Keratinocyte (primary cell): ENCODE results near the gene WIPF3. TPM values are rescaled to one million over a fixed set of nuclear protein-coding genes. Genes with fewer than 3 reads are reported as not detected.

Source experiments
- DNase-seq: peaks from one replicate; pipeline ENCODE4 v3.0.0-alpha.2; 2011; ENCODE audit warnings: low read depth, missing footprints, low spot score
- FAIRE-seq: peaks from 2 replicates; lab custom pipeline; 2011; peaks lifted over from hg19 to GRCh38; lab: Jason Lieb, UNC
- H2AFZ ChIP-seq: 2 replicates; pipeline ENCODE4 v1.6.0; 2012; ENCODE audit warnings: low read length, control low read depth, inconsistent platforms; ENCODE audit not compliant: control insufficient read depth
- H3K27ac ChIP-seq: 2 replicates; pipeline ENCODE4 v1.5.1; 2011; ENCODE audit warnings: low read length; ENCODE audit not compliant: control insufficient read depth, insufficient read depth
- H3K27me3 ChIP-seq: 3 replicates; pipeline ENCODE4 v1.6.0; 2011; ENCODE audit warnings: low read length; ENCODE audit not compliant: control insufficient read depth, insufficient read depth; ENCODE audit errors: extremely low read depth
- H3K36me3 ChIP-seq, 2 experiments: 2 replicates in 1 of 2; 3 replicates in 1 of 2; pipeline ENCODE4 v1.5.1; 2011; ENCODE audit warnings: low read length in 2 of 2, mild to moderate bottlenecking in 1 of 2; ENCODE audit not compliant: control insufficient read depth in 2 of 2, insufficient read depth in 2 of 2; ENCODE audit errors: extremely low read depth in 1 of 2
- H3K4me1 ChIP-seq: 3 replicates; pipeline ENCODE4 v1.5.1; 2011; ENCODE audit warnings: low read length; ENCODE audit not compliant: control insufficient read depth, insufficient read depth; ENCODE audit errors: extremely low read depth
- H3K4me2 ChIP-seq: 3 replicates; pipeline ENCODE4 v1.6.0; 2011; ENCODE audit warnings: low read depth, low read length; ENCODE audit not compliant: control insufficient read depth, insufficient read depth; ENCODE audit errors: extremely low read depth
- H3K4me3 ChIP-seq, 3 experiments: fragments of 200-600 bp in 1 of 3; sonication (generic) in 1 of 3; 2 replicates in 2 of 3; 3 replicates in 1 of 3; pipeline ENCODE4 v1.5.1; 2011 to 2016; ENCODE audit warnings: low read length in 3 of 3, mild to moderate bottlenecking in 3 of 3, control low read depth in 2 of 3, inconsistent platforms in 1 of 3, low read depth in 1 of 3, mixed read lengths in 1 of 3, mixed run types in 1 of 3, moderate library complexity in 1 of 3; ENCODE audit not compliant: control insufficient read depth in 2 of 3, insufficient read depth in 2 of 3; ENCODE audit errors: extremely low read depth in 1 of 3
- H3K79me2 ChIP-seq: 2 replicates; pipeline ENCODE4 v1.6.0; 2012; ENCODE audit warnings: low read length; ENCODE audit not compliant: control insufficient read depth, insufficient read depth
- H3K9ac ChIP-seq: 3 replicates; pipeline ENCODE4 v1.6.0; 2011; ENCODE audit warnings: low read length; ENCODE audit not compliant: control insufficient read depth, insufficient read depth; ENCODE audit errors: extremely low read depth
- H3K9me1 ChIP-seq: 3 replicates; pipeline ENCODE4 v1.6.0; 2011; ENCODE audit warnings: low read length; ENCODE audit not compliant: control insufficient read depth, insufficient read depth; ENCODE audit errors: extremely low read depth
- H3K9me3 ChIP-seq: 2 replicates; pipeline ENCODE4 v1.5.1; 2012; ENCODE audit warnings: low read depth, low read length; ENCODE audit not compliant: control insufficient read depth
- H4K20me1 ChIP-seq: 3 replicates; pipeline ENCODE4 v1.6.0; 2011; ENCODE audit warnings: low read length; ENCODE audit not compliant: control insufficient read depth, insufficient read depth; ENCODE audit errors: extremely low read depth
- EZH2 ChIP-seq: IDR thresholded peaks from one replicate; pipeline ENCODE4 v1.6.1; 2012; ENCODE audit warnings: inconsistent platforms, mild to moderate bottlenecking, low read length, moderate library complexity
- dilution Hi-C: fragments of 300-500 bp; cut with MboI; formaldehyde crosslinking; loops from one replicate; pipeline ENCODE4 v1.7.0; 2020; ENCODE audit warnings: low sequenced_read_pairs; ENCODE audit not compliant: extremely low pct_ligation_motif_present
- polyA plus RNA-seq, 5 experiments: library from polyadenylated mRNA; depleted of rRNA in 3 of 5; stranded (reverse) in 3 of 5; stranded (forward) in 1 of 5; unstranded in 1 of 5; fragments of >200 nt; gene quantifications; 1 replicate in 1 of 5; 2 replicates in 3 of 5; 3 replicates in 1 of 5; pipeline versions ENCODE4 v1.2.1 to v1.2.3, GENCODE V29; 2011 to 2012; ENCODE audit warnings: missing spikeins in 2 of 5, low read depth in 1 of 5, low replicate concordance in 1 of 5
- TF ChIP-seq, protein P1 (sequence below), 3 experiments: IDR thresholded peaks in 1 of 3; conservative IDR thresholded peaks in 1 of 3; optimal IDR thresholded peaks in 1 of 3; 2 replicates in 2 of 3; 3 replicates in 1 of 3; pipeline versions ENCODE3 to v1.5.1; 2011; ENCODE audit warnings: low read length in 3 of 3, mild to moderate bottlenecking in 3 of 3, moderate library complexity in 2 of 3, control low read depth in 1 of 3, inconsistent platforms in 1 of 3; ENCODE audit not compliant: insufficient read depth in 2 of 3; ENCODE audit errors: extremely low read depth in 1 of 3

Gene WIPF3
- polyA plus RNA-seq, 1 donor (not counting 4 experiments of a cell fraction or from before 2014, with no cell fraction given), result 0.04 TPM

DNA sequence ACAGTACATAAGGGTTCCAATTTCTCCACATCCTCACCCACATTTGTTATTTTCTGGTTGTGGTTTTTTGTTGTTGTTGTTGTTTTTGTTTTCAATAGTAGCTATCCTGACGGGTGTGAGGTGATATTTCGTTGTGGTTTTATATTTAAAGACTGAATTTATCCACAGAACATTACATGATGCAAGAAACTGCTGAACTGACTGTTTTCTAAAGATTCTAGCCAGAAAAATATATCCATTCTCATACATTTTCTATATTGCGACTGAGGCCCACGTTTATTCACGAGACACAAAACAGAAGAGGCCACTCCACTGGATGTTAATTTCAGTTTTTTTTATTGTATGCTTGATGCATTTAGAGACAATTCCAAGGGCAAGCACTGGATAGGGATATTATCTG lies 113.5 kb downstream of the WIPF3 start:
- FAIRE-seq (no peak), DNase-seq (no peak)
- H3K36me3 ChIP-seq, result peaks cover 5 to 25% of the 10 kb centered on the region in 2 experiments
- H3K4me3 ChIP-seq, result no peak overlapping the region
- H4K20me1 ChIP-seq, result no peaks in the 10 kb centered on the region
- H3K79me2 ChIP-seq, result no peaks in the 10 kb centered on the region
- H3K27ac ChIP-seq, result no peak overlapping the region
- H3K9me3 ChIP-seq, result no peaks in the 10 kb centered on the region
- TF ChIP-seq, protein P1, sequence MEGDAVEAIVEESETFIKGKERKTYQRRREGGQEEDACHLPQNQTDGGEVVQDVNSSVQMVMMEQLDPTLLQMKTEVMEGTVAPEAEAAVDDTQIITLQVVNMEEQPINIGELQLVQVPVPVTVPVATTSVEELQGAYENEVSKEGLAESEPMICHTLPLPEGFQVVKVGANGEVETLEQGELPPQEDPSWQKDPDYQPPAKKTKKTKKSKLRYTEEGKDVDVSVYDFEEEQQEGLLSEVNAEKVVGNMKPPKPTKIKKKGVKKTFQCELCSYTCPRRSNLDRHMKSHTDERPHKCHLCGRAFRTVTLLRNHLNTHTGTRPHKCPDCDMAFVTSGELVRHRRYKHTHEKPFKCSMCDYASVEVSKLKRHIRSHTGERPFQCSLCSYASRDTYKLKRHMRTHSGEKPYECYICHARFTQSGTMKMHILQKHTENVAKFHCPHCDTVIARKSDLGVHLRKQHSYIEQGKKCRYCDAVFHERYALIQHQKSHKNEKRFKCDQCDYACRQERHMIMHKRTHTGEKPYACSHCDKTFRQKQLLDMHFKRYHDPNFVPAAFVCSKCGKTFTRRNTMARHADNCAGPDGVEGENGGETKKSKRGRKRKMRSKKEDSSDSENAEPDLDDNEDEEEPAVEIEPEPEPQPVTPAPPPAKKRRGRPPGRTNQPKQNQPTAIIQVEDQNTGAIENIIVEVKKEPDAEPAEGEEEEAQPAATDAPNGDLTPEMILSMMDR (optimal IDR thresholded peaks at IDR 0.05 in 1 of 3, IDR thresholded peaks at IDR 0.05 in 1 of 3, conservative IDR thresholded peaks at IDR 0.05 in 1 of 3; ENCODE audit: extremely low read depth in 1 of 3, insufficient read depth in 2 of 3, low read length in 3 of 3), result no peak
- no peak for TF ChIP-seq EZH2
- no peak overlapping the region for H3K4me2 ChIP-seq
- no peak overlapping the region for H3K9ac ChIP-seq
- no peaks in the 10 kb centered on the region for H3K4me1 ChIP-seq
- dilution Hi-C loops, result no loop called here
- H2AFZ ChIP-seq, result no peak overlapping the region
- H3K27me3 ChIP-seq, result no peaks in the 10 kb centered on the region
- H3K9me1 ChIP-seq, result no peaks in the 10 kb centered on the region

DNA sequence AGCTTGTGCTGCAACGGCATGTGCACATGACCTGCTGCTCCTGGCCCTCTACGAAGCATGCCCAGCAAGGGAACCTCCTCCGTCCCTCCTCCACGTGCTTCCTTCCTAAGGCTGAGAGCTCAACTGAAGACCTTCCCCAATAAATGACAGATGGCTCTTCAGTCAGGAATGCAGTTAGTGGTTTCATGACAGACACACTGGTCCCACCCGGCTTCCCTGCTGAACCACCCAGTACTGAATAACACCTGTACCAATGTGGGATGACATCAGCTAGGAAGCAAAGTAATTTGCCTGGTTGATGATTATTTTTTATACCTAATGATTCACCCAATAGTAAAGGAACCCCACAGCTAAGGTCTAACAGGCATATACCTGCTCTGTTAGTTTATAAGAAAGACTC lies 114.2 kb downstream of the WIPF3 start:
- H3K36me3 ChIP-seq, result peaks cover 5 to 25% of the 10 kb centered on the region in 2 experiments
- no peak overlapping the region for H2AFZ ChIP-seq
- no peak overlapping the region for H3K9ac ChIP-seq
- H3K9me3 ChIP-seq, result no peaks in the 10 kb centered on the region
- H3K9me1 ChIP-seq, result no peaks in the 10 kb centered on the region
- no peak for TF ChIP-seq EZH2
- TF ChIP-seq, protein P1 (optimal IDR thresholded peaks at IDR 0.05 in 1 of 3, IDR thresholded peaks at IDR 0.05 in 1 of 3, conservative IDR thresholded peaks at IDR 0.05 in 1 of 3; ENCODE audit: extremely low read depth in 1 of 3, insufficient read depth in 2 of 3, low read length in 3 of 3), result no peak
- no peak for DNase-seq
- no peaks in the 10 kb centered on the region for H4K20me1 ChIP-seq
- dilution Hi-C loops, result no loop called here
- H3K27ac ChIP-seq, result no peak overlapping the region
- no peak overlapping the region for H3K4me2 ChIP-seq
- H3K4me1 ChIP-seq, result no peaks in the 10 kb centered on the region
- FAIRE-seq, result no peak
- H3K27me3 ChIP-seq, result no peaks in the 10 kb centered on the region
- no peak overlapping the region for H3K4me3 ChIP-seq
- H3K79me2 ChIP-seq, result no peaks in the 10 kb centered on the region
